Effector memory CD8-positive, alpha-beta T cell (primary cell): Measurements from ENCODE around the gene FCN2.

Experiments
- ATAC-seq: fragments of 150-1000 bp; cut with Tn5 transposase; replicated peaks from 2 replicates; pipeline ENCODE4 v1.10.0; 2021; ENCODE audit warnings: mild to moderate bottlenecking, moderate library complexity
- DNase-seq, 3 experiments: peaks; one replicate each; pipeline ENCODE4 v3.0.0; 2021
- H3K27ac Mint-ChIP-seq, 2 donors: one replicate each; pipeline ENCODE4 v1.8.0; 2022; ENCODE audit warnings: mild to moderate bottlenecking in 2 of 2, mixed read lengths in 2 of 2, moderate library complexity in 2 of 2
- H3K27me3 Mint-ChIP-seq, 2 donors: one replicate each; pipeline ENCODE4 v1.8.0; 2022; ENCODE audit warnings: mixed read lengths in 2 of 2
- H3K36me3 Mint-ChIP-seq: one replicate; pipeline ENCODE4 v1.8.0; 2022; ENCODE audit warnings: mild to moderate bottlenecking, moderate library complexity, mixed read lengths; ENCODE audit not compliant: insufficient read depth
- H3K4me1 Mint-ChIP-seq, 2 donors: one replicate each; pipeline ENCODE4 v1.8.0; 2022; ENCODE audit warnings: low read depth in 2 of 2, mixed read lengths in 2 of 2
- H3K4me3 Mint-ChIP-seq, 2 donors: one replicate each; pipeline ENCODE4 v1.8.0; 2022; ENCODE audit warnings: mild to moderate bottlenecking in 2 of 2, mixed read lengths in 2 of 2, moderate library complexity in 2 of 2
- H3K9me3 Mint-ChIP-seq, 2 donors: one replicate each; pipeline ENCODE4 v1.8.0; 2022; ENCODE audit warnings: mixed read lengths in 2 of 2
- total RNA-seq, 9 experiments: gene quantifications; one replicate each; lab custom pipeline; 2026; lab: John Stamatoyannopoulos, UW

Gene FCN2
- total RNA-seq, result 0 reads per million in 9 experiments

DNA sequence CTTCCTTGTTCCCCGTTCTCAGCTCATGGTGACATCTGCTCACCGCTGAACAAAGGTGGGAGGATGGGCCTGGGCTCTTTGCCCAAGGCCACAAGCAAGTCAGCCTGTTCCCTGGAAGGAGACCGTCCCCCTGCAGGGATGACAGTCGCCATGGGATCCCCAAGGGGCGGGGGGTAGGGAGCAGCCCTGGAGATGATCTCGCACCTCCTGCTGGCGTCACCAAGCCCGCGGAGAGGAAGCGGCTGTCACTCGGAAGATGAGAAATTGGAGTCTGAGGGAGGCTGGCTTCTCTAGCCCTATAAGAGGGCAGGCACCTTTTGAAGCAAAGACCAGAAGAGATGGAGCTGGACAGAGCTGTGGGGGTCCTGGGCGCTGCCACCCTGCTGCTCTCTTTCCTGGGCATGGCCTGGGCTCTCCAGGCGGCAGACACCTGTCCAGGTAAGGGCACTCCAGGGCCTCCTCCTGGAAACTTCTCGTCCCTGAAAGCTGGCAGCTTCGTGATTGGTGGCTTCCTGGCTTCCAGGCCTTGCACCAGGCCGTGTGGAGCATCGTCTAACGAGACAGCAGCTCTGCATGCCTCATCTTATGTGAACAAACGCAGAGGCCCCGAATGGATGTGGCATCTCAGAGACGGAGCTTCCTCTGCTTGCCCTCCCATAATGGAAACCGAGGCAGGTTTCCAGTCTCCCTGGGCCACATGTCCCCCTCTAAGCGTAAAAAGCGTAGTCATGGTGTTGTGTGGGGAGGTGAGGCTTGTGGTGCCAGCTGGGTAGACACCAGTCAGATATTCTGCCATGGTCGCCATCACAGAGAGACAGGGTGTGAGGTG lies at the start of gene FCN2:
FCN2 (plus strand) TSS at position 327 of the 829 bp plus-strand sequence; CDS start at position 339, 12 bp downstream.
- H3K27ac Mint-ChIP-seq, result no peak within 1 kb of the TSS
- no peaks in the 10 kb centered on the region for H3K9me3 Mint-ChIP-seq
- peaks cover 21 to 63% of the 10 kb centered on the region in 2 donors for H3K27me3 Mint-ChIP-seq
- DNase-seq, result no peak
- H3K4me1 Mint-ChIP-seq, result no peaks in the 10 kb centered on the region
- H3K36me3 Mint-ChIP-seq, result no peaks in the 10 kb centered on the region
- no peak within 1 kb of the TSS for H3K4me3 Mint-ChIP-seq
- no peak for ATAC-seq

DNA sequence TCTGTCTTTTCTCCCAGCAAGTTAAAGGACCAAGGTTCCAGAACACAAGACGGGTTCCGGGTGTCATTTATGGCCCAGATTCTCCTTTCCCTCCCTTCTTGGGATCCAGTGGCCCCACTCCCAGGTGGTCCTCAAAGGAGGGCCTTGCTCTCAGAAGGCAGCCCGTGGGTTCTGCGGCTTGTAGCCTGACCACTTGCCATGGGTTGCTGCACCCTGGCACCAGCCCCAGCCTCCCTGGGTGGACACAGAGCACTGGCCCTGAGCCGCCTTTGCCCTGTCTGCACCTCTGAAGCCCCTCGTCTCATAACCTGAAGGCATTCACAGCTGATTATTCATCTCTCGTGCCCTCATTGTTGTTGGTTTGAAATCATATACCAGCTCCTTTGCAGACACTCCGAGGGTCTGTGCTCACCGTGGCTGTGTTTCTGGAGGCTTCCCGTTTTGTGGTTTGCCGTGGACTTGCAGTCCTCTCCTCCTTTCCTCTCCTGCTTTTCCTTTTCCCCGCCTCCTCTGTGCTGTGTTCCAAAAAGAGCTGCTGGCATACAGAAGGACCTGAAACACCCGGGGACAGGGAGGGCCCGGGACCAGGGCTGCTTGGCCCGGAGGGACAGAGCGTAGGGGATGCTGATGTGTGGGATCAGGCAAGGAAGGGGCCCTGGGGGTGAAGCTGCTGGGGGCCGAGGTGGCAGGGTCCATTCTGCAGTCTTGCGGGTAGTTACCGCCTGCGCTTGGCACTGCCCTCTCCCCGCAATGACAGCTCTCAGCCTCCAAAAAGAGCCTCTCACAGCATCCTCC lies 49.5 kb upstream of the FCN2 start:
- H3K36me3 Mint-ChIP-seq, result peaks cover 2% of the 10 kb centered on the region
- no peaks in the 10 kb centered on the region for H3K4me1 Mint-ChIP-seq
- H3K27me3 Mint-ChIP-seq, result no peaks in the 10 kb centered on the region
- no peak overlapping the region for H3K4me3 Mint-ChIP-seq
- H3K9me3 Mint-ChIP-seq, result no peaks in the 10 kb centered on the region
- H3K27ac Mint-ChIP-seq, result no peak overlapping the region
- ATAC-seq, result no peak
- DNase-seq, result no peak

DNA sequence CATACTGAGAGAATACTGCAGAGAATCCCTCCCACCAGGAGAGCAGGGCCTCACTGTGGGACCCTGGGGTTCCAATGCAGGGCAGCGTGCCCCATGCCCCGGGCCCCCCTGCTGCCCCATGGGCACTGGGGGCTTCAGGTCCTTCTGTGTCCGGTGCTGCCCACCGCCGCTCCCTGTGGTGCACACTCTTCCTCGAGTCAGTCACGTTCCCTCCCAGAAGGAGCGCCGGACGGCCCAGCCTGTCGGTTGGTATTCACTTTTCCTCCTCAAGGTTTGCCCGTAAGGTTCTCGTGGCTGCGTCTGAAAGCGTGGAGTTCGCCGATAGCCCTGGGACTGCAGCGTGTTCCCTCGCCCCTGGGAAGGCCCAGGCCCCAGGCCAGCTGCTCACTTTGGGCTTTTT lies 48.1 kb upstream of the FCN2 start:
- Mint-ChIP-seq H3K4me1 (no peaks in the 10 kb centered on the region), H3K27ac (no peak overlapping the region), H3K27me3 (no peaks in the 10 kb centered on the region), H3K36me3 (peaks cover 2% of the 10 kb centered on the region), H3K9me3 (no peaks in the 10 kb centered on the region), H3K4me3 (no peak overlapping the region)
- no peak for DNase-seq
- ATAC-seq, result no peak

DNA sequence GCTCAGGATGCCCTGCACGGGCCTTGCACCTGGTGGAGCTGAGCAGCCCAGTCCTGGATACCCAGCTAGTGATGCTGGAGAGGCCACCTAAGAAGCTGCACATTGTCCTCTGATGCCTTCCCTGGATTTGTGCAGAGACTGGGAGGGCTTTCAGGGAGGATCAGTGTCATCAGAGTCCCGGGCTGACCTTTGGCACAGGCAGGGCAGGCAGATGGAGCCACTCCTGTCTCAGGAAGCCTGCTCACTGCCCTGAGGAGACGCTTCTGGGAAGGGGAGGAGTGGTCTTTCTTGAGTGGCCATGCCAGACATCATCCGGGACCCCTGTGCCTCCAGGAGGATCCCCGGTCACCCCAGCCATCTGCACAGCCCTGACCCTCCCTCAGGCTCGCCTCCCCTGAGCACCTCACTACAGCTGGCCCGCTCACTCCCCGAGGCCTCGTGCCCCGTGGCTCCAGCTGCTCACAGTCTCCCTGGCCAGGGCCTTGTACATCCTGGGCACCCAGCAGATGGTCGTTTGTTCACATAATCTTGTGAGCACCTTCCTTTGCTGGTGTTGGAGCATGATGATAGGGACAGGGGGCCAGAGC lies 47.2 kb upstream of the FCN2 start:
- ATAC-seq (no peak), DNase-seq (no peak)
- H3K27me3 Mint-ChIP-seq, result no peaks in the 10 kb centered on the region
- H3K9me3 Mint-ChIP-seq, result no peaks in the 10 kb centered on the region
- no peak overlapping the region for H3K4me3 Mint-ChIP-seq
- H3K27ac Mint-ChIP-seq, result no peak overlapping the region
- H3K4me1 Mint-ChIP-seq, result no peaks in the 10 kb centered on the region
- H3K36me3 Mint-ChIP-seq, result peaks cover 4% of the 10 kb centered on the region

DNA sequence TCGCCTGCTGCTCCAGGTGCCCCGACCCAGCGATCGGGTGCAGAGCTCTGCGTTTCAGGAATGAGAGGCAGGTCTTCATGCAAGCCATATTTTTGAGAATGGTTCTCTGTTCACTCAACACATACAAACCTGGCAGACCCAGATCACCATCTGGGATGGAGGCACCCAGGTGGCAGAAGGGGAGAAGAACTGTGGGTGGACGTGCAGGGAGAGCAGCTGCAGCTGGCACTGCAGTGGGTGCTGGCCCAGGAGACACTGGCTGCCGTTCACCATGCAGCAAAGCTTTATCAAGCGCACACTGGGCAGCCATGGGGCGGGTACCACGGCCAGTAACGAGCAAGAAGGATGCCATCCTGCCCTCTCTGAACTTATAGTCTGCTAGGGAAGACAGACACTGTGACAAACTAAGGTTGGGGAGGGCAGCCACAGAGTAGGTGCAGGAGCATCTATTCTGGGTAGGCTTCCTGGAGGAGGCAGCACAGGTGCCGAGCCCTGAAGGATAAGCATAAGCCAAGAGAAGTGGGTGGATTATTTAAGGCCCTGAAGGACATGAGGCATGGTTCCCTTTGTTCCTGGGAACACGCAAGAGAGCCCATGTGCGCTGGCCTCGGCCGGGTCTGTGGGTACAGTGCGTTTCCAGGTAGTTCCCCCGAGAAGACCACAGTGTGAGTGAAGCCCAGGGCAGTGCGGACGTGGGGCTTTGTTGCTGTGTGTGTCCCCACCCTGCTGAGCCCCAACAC lies 46.2 kb upstream of the FCN2 start:
- no peaks in the 10 kb centered on the region for H3K4me1 Mint-ChIP-seq
- no peak overlapping the region for H3K4me3 Mint-ChIP-seq
- no peak for ATAC-seq
- peaks cover 5% of the 10 kb centered on the region for H3K36me3 Mint-ChIP-seq
- H3K27ac Mint-ChIP-seq, result no peak overlapping the region
- H3K27me3 Mint-ChIP-seq, result no peaks in the 10 kb centered on the region
- no peak for DNase-seq
- no peaks in the 10 kb centered on the region for H3K9me3 Mint-ChIP-seq

DNA sequence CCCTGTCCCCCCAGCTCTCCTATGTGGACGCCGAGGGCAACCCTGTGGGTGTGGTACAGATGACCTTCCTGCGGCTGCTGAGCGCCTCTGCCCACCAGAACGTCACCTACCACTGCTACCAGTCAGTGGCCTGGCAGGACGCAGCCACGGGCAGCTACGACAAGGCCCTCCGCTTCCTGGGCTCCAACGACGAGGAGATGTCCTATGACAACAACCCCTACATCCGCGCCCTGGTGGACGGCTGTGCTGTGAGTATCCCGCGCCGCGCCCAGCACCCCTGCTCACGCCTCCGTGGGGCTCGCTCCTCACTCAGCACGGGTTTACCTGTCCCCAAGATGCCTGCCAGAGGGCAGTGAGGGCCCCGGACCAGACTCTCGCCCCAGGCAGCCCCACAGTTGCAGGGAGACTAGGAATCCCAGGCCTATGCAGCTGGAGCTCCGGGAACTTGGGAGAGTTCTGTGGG lies 45.6 kb upstream of the FCN2 start:
- no peak for DNase-seq
- Mint-ChIP-seq H3K9me3 (no peaks in the 10 kb centered on the region), H3K27me3 (no peaks in the 10 kb centered on the region), H3K36me3 (peaks cover 5% of the 10 kb centered on the region), H3K4me3 (no peak overlapping the region), H3K4me1 (no peaks in the 10 kb centered on the region), H3K27ac (no peak overlapping the region)
- no peak for ATAC-seq

DNA sequence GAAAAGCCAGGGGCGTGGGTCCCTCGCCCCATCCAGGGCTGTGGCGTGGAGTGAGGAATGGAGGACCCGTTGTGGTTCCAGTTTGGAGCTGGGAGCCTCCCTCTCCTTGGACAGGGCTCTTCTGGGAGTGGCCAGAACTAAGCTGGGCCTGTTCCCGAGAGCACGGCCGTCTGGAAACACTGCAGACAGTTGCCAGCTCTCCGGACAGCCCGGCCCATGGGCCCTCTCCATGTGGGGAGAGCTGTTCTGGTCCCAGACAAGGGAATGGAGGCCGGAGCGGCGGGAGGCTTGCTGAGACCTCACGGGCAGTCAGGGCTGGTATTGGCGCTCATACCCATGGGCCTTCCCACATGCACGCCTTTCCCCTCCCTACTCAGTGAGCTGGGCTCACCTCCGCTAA lies 45.2 kb upstream of the FCN2 start:
- no peak for DNase-seq
- ATAC-seq, result no peak
- Mint-ChIP-seq H3K4me3 (no peak overlapping the region), H3K4me1 (no peaks in the 10 kb centered on the region), H3K36me3 (peaks cover 5% of the 10 kb centered on the region), H3K27me3 (no peaks in the 10 kb centered on the region), H3K27ac (no peak overlapping the region), H3K9me3 (no peaks in the 10 kb centered on the region)

DNA sequence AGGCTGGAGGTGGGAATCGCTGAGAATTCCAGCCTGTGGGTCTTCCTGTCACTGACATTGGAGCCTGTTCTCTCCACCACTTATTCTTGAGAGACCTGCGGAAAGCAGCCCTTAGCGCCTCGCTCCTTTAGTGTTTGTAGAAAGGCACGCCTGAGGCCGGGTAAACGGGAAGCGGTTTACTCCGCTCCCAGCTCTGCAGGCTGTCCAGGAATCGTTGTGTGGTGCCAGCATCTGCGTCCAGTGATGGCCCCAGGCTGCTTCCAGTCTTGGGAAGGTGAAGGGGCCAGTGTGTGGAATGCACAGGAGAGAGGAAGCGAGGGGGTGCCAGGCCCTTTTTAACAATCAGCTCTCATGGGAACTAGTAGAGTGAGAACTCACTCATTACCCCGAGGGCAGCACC lies 44.6 kb upstream of the FCN2 start:
- no peaks in the 10 kb centered on the region for H3K9me3 Mint-ChIP-seq
- no peak overlapping the region for H3K4me3 Mint-ChIP-seq
- DNase-seq, result no peak
- no peak overlapping the region for H3K27ac Mint-ChIP-seq
- H3K27me3 Mint-ChIP-seq, result no peaks in the 10 kb centered on the region
- peaks cover 5% of the 10 kb centered on the region for H3K36me3 Mint-ChIP-seq
- H3K4me1 Mint-ChIP-seq, result no peaks in the 10 kb centered on the region
- ATAC-seq, result no peak

DNA sequence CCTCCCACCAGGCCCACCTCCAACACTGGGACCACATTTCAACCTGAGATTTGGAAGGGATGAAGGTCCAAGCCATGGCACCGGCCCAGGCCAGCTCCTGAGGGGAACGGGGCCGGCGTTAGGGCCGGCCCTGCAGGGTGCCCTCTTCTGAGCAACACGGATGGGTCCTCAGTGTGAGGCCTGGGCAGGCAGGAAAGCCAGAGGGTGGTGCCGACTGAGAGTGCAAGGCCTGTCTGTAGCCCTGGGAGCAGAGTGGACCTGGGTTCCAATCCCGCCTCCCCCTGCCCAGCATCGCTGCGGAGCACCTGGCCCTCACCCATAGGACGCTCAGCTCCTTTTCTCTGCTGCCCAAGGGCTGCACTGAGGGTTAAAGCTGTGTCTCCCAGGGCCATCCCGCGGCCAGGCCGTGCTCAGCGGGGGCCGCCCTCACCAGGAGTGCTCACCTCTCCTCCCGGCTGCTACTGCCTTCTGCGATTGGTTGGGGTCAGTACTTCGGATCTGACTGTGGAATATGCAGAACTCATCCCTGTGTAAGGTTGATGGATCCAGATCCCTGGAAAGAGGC lies 44.1 kb upstream of the FCN2 start:
- DNase-seq (no peak), ATAC-seq (no peak)
- no peaks in the 10 kb centered on the region for H3K27me3 Mint-ChIP-seq
- peaks cover 8% of the 10 kb centered on the region for H3K36me3 Mint-ChIP-seq
- H3K27ac Mint-ChIP-seq, result no peak overlapping the region
- H3K9me3 Mint-ChIP-seq, result no peaks in the 10 kb centered on the region
- no peak overlapping the region for H3K4me3 Mint-ChIP-seq
- H3K4me1 Mint-ChIP-seq, result no peaks in the 10 kb centered on the region

DNA sequence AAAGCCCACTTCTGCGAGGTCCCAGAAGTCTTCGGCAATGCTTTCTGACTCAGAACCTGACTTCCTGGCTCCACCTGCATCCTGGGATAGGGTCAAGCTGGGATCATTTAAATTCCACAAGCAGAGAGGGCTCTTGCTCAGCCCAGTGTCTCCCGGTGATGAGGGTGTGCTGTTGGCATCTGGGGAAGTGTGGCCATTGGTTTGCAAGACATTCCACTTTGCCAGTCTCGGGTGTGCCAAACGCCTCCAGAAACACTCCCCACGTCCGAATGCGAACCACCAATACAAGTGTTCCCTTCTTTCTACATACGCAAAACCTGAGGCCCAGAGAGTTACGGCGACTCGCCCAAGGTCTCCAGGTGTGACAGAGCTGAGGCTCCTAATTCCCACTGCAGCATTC lies 43.1 kb upstream of the FCN2 start:
- ATAC-seq (no peak), DNase-seq (no peak)
- no peak overlapping the region for H3K4me3 Mint-ChIP-seq
- no peaks in the 10 kb centered on the region for H3K4me1 Mint-ChIP-seq
- no peaks in the 10 kb centered on the region for H3K9me3 Mint-ChIP-seq
- H3K27me3 Mint-ChIP-seq, result no peaks in the 10 kb centered on the region
- H3K27ac Mint-ChIP-seq, result peak overlapping the region in 1 of 2 donors; percentile 17
- peaks cover 7% of the 10 kb centered on the region for H3K36me3 Mint-ChIP-seq

DNA sequence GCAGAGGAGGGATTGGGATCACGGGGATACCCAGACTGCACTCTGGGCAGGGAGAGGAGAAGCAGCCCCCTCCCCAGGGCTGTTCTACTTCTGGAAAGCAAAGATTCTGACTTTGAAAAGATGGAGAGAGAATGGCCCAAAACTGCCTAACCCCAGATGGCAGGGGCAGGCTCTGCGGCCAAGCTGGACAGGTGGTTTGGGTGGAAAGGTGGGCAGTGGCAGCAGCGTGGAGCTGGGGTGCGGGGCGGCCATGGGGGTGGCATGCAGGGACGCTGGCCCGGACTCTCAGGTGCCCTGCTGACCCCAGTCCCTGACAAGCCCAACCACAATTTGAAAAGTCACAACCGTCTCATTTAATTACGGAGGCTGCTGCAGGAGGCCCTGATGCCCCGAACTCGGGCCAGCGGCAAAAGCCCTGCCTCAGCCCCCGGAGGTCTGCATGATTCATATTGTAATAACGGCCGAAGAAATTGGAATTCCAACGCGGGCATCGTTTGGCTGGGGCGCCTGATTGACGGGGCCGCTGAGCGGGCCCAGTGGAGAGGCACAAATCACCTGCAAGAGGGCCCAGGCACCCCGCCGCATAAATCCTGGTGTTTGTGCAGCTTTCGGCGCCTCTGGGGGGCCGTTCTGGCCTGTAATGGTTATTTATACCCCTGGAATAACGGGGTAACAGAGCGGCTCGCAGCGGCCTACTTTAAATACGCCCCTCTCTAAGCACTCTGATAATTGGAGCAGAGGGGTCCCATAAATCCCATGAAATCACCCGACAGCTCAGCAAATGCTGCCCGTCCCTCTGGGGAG lies 41.8 kb upstream of the FCN2 start:
- Mint-ChIP-seq H3K4me3 (no peak overlapping the region), H3K27ac (no peak overlapping the region), H3K9me3 (no peaks in the 10 kb centered on the region), H3K4me1 (no peaks in the 10 kb centered on the region), H3K36me3 (peaks cover 7% of the 10 kb centered on the region), H3K27me3 (no peaks in the 10 kb centered on the region)
- DNase-seq (no peak), ATAC-seq (no peak)

DNA sequence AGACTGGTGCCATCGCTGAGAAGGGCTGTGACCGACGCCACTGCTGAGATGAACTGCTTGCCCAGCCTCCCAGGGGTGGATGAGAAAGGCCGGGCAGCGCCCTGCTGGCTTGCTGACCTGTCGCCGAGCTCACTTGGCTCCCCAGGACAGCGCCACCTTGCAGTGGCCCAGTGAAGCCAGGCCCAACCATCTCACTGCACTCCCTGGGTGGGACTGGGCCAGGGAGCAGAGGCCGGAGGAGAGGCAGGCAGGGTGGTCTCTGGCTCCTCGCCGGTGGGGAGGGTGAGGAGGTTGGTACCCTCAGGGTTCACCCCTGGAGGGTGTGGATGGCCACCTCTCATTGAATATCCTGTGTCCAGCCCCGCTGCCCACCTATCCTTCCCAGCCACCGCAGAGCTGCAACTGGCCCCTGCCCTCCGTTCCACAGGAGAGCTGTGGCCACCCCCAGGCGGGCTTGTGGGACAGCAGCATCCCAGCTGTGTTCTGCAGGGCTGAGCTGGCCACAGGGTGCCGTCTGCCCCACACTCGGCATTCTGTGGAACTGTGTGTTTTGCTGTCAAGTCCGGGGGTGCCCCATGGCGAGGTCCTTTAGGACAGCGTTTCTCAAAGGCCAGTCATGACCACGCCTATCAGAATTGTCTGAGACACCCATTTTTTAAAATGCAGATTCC lies 41.0 kb upstream of the FCN2 start:
- no peaks in the 10 kb centered on the region for H3K9me3 Mint-ChIP-seq
- DNase-seq (no peak), ATAC-seq (no peak)
- H3K27me3 Mint-ChIP-seq, result no peaks in the 10 kb centered on the region
- H3K27ac Mint-ChIP-seq, result no peak overlapping the region
- peaks cover 7% of the 10 kb centered on the region for H3K36me3 Mint-ChIP-seq
- no peaks in the 10 kb centered on the region for H3K4me1 Mint-ChIP-seq
- H3K4me3 Mint-ChIP-seq, result no peak overlapping the region
